K562 (cell line): Measurements from ENCODE around the gene MCM6. TPM values are rescaled to one million over a fixed set of nuclear protein-coding genes. Genes with fewer than 3 reads are reported as not detected.

Source experiments
- E2F5 ChIP-seq: sonication (generic); formaldehyde crosslinking; IDR thresholded peaks from 2 replicates; pipeline ENCODE4 v1.8.0; 2022; ENCODE audit warnings: mild to moderate bottlenecking, missing genetic modification reagents
- HINFP ChIP-seq: fragments of 450-650 bp; conservative IDR thresholded peaks from 2 replicates; pipeline ENCODE4 v1.6.1; 2016; ENCODE audit warnings: missing genetic modification characterization, low read depth, mild to moderate bottlenecking, control low read depth, missing compliant biosample characterization
- JUND ChIP-seq, 2 experiments: IDR thresholded peaks; 2 replicates in 1 of 2; 3 replicates in 1 of 2; pipeline ENCODE4 v1.6.1; 2011; ENCODE audit warnings: borderline replicate concordance in 2 of 2, low read depth in 2 of 2, low read length in 2 of 2, improper control_type of control experiment in 1 of 2, missing biosample characterization in 1 of 2, missing genetic modification characterization in 1 of 2, missing genetic modification reagents in 1 of 2
- KLF13 ChIP-seq: fragments of 450-650 bp; IDR thresholded peaks from 2 replicates; pipeline ENCODE4 v1.6.1; 2016; ENCODE audit warnings: missing genetic modification characterization, low read depth, mild to moderate bottlenecking, missing compliant biosample characterization, moderate library complexity, borderline replicate concordance
- MBD1 ChIP-seq: fragments of 250-450 bp; sonication (Bioruptor Pico); IDR thresholded peaks from 2 replicates; pipeline ENCODE4 v1.8.0; 2022; ENCODE audit warnings: inconsistent platforms
- MYC ChIP-seq, 2 experiments: fragments of 250-450 bp in 1 of 2; sonication (Bioruptor Pico) in 1 of 2; IDR thresholded peaks; 2 replicates each; pipeline versions ENCODE4 v1.5.1 to v1.6.1; 2012 to 2021; ENCODE audit warnings: low read depth in 2 of 2, borderline replicate concordance in 1 of 2, improper control_type of control experiment in 1 of 2, low read length in 1 of 2, mild to moderate bottlenecking in 1 of 2, moderate library complexity in 1 of 2
- PKNOX1 ChIP-seq: fragments of 450-650 bp; IDR thresholded peaks from 2 replicates; pipeline ENCODE4 v1.6.1; 2016
- USF2 ChIP-seq: sonication (generic); formaldehyde crosslinking; IDR thresholded peaks from 2 replicates; pipeline ENCODE4 v1.5.0; 2020; ENCODE audit warnings: missing genetic modification reagents
- ZC3H8 ChIP-seq: fragments of 450-650 bp; IDR thresholded peaks from 2 replicates; pipeline ENCODE4 v1.6.1; 2017
- ZKSCAN1 ChIP-seq: fragments of 150-350 bp; IDR thresholded peaks from 2 replicates; pipeline ENCODE4 v1.6.1; 2016; ENCODE audit warnings: low read depth, low read length
- ZNF23 ChIP-seq: fragments of 250-450 bp; sonication (Bioruptor Pico); IDR thresholded peaks from 2 replicates; pipeline ENCODE4 v1.4.0; 2020; ENCODE audit warnings: mild to moderate bottlenecking
- ZNF3 ChIP-seq: fragments of 250-450 bp; sonication (Bioruptor Pico); IDR thresholded peaks from 2 replicates; pipeline ENCODE4 v1.5.0; 2021; ENCODE audit warnings: mild to moderate bottlenecking, moderate library complexity
- ZNF316 ChIP-seq: fragments of 450-650 bp; IDR thresholded peaks from 2 replicates; pipeline ENCODE4 v1.6.1; 2016
- polyA plus RNA-seq, 8 experiments: library from polyadenylated mRNA; depleted of rRNA in 4 of 8; stranded (reverse) in 5 of 8; unstranded in 3 of 8; fragments of >200 nt; fragmentation: Nextera tagmentation in 2 of 8; fragmentation: Illumina TruSeq in 1 of 8; extraction: Ambion mirVana in 2 of 8; extraction: Trizol in 1 of 8; gene quantifications; 2 replicates each; pipeline versions ENCODE4 v1.2.1 to v1.2.3, GENCODE V29; 2011 to 2014; ENCODE audit warnings: inconsistent platforms in 1 of 8, missing spikeins in 1 of 8
- total RNA-seq, 7 experiments: library from RNA; depleted of rRNA in 6 of 7; stranded (reverse); fragments of >200 nt in 6 of 7; fragmentation: Illumina TruSeq in 2 of 7; extraction: Trizol in 2 of 7; gene quantifications; 2 replicates each; pipeline versions ENCODE4 v1.2.1 to v1.2.3, GENCODE V29; 2011 to 2021; ENCODE audit warnings: low replicate concordance in 1 of 7
- TF ChIP-seq, protein P1 (sequence below): sonication (generic); formaldehyde crosslinking; IDR thresholded peaks from 2 replicates; pipeline ENCODE4 v1.4.0; 2020; ENCODE audit warnings: mild to moderate bottlenecking, missing genetic modification reagents

Gene MCM6
- total and polyA plus RNA-seq, 9 of the 15 experiments (the other 6 are each of a cell fraction or from before 2014, with no cell fraction given), result 42.6 to 133 (median 82.4) TPM

DNA sequence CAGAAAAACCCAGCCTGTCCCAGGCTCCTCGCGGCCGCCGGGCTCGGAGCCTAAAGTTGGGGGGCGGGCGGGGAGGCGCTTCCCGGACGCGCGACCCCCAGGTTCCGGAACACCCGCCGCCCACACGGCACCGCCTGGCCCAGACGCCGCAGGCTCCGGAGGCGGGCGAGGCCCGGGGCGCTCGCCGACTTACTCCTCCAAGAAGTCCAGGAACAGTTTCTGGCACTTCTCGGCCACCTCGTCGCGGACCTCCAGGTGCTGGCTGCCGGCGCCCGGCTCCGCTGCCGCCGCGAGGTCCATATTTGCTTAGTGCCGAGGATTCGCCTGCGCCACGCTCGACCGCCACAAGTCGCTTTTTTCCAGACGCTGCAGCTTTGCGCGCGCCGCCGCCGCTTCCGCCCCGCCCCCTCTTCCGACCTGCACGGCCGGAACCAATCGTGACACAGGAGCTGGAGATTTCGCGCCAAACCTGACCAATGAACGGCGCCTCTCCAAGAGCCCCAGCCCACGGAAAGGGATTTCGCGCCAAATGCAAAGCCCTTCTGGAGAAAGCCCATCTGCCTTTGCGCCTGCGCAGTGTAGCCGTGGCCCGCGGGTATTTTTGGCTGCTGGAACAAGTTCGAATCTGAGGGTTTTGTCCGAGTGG, at the start of gene MCM6 (continued):
- TF ChIP-seq MBD1 (CRISPR knock-in tag) (no peak), ZC3H8 (no peak), JUND (IDR thresholded peaks at IDR 0.05; ENCODE audit: borderline replicate concordance, low read depth, low read length) (no peak), JUND (tag; IDR thresholded peaks at IDR 0.05; ENCODE audit: borderline replicate concordance, low read depth, low read length) (no peak; the same call in 2 of the 3 replicates), ZKSCAN1 (no peak), ZNF3 (CRISPR knock-in tag) (no peak), USF2 (no peak), ZNF23 (CRISPR knock-in tag) (no peak), PKNOX1 (no peak), ZNF316 (no peak), KLF13 (tag) (no peak), HINFP (tag) (no peak), MYC (IDR thresholded peaks at IDR 0.05; ENCODE audit: low read depth, low read length) (peak; percentile 82), MYC (CRISPR knock-in tag; IDR thresholded peaks at IDR 0.05; ENCODE audit: borderline replicate concordance, low read depth) (no peak), E2F5 (no peak)
- TF ChIP-seq, protein P1, sequence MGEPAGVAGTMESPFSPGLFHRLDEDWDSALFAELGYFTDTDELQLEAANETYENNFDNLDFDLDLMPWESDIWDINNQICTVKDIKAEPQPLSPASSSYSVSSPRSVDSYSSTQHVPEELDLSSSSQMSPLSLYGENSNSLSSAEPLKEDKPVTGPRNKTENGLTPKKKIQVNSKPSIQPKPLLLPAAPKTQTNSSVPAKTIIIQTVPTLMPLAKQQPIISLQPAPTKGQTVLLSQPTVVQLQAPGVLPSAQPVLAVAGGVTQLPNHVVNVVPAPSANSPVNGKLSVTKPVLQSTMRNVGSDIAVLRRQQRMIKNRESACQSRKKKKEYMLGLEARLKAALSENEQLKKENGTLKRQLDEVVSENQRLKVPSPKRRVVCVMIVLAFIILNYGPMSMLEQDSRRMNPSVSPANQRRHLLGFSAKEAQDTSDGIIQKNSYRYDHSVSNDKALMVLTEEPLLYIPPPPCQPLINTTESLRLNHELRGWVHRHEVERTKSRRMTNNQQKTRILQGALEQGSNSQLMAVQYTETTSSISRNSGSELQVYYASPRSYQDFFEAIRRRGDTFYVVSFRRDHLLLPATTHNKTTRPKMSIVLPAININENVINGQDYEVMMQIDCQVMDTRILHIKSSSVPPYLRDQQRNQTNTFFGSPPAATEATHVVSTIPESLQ, result peak; percentile 100
